HG03108 (cell line): Measurements from ENCODE around the gene CC2D1B.

Experiments
- ATAC-seq: cut with Tn5 transposase; IDR thresholded peaks from one replicate; pipeline ENCODE4 v1.9.1; 2021; ENCODE audit warnings: moderate library complexity; ENCODE audit not compliant: unreplicated experiment

The CC2D1B gene

DNA sequence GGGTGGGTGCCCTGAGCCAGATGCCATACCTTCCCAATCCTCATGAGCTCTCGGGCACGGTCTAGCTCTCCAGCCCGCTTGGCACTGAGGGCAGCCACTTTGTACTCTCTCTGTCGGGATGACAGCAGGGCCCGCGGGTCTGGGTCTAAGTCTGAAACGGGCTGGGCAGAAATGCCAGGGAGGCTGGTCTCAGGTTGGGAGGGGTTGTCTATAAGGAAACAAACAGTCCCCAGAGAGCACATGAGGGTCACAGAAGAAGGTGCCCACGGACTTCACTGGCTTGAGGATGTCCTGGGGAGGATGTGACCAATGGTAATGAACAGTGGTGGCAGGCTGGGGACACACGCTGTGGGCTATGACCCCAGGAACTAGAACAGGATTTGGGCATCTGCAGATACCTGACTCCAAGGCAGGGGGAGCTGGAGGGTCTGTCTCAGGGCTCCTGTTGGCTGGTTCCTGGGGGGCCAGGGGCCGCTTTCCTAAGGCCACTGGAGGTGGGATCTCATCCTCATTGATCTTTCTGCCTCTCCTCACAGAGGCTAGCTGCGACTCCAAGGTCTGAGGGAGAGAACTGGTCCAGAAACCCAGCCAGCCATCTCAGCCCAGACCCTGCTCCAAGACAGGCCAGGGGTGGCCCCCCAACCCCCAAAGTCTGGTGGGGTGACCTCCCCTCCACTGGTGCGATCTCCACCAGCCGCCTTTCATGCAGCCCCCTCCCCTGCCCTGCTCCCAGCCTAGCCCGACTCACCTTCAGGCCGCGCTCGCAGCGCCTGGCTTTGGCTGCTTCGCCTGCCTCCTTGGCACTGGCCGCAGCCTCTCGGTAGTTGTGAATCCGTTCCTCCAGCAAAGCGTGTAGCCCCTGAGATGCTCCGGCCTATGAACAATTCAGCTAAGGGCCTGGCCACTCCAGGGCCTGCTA, 6.1 kb downstream of the CC2D1B start:
- no peak for ATAC-seq

DNA sequence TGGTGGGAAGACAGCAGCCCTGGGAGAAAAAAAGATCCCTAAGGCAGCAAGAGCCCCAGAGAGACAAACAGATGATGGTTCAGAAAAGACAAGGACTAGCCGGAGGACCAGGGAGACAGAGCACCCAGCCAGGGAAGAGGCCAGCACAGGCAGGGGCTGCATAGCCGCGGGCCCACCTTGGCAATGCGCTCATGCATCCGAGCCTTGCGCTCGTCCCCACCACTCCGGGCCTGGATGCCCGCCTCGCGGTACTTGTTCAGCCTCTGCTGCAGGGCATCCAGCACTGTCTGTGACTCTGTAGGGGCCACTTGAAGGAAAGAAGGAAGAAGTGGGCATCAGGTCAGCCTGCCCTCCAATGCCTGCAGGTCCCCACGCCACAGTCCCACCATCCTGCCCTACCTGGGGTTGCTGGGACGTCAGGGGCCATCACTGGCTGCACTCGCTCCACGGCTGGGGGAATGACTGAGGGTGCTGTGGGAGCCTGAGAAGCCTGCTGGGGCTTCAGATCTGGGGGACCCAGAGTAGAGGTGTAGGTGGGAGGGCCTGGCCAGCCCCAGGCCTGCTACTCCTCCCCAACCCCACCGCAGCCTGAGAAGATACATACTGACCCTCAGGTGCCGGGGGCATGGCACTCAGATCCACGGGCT, 7.0 kb downstream of the CC2D1B start:
- no peak for ATAC-seq

DNA sequence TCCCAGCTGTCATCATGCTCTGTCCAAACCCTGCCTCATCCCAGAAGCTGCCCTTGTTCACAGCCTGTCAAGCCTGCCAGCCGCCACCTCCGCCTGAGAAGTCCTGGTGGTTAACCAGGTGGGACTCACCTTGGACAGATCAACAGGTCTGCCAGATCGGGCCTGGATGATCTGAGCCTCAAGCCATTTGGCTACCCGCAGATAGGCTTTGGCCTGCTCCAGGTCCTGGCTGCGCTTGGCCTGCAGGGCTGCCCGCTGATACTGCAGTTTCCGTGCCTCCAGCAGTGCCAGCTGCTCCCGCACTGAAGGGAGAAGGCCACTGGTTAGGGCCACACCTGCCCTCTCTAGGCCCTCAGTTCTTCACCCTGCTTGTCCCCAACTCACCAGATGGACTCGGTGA, 8.6 kb downstream of the CC2D1B start:
- ATAC-seq, result no peak

DNA sequence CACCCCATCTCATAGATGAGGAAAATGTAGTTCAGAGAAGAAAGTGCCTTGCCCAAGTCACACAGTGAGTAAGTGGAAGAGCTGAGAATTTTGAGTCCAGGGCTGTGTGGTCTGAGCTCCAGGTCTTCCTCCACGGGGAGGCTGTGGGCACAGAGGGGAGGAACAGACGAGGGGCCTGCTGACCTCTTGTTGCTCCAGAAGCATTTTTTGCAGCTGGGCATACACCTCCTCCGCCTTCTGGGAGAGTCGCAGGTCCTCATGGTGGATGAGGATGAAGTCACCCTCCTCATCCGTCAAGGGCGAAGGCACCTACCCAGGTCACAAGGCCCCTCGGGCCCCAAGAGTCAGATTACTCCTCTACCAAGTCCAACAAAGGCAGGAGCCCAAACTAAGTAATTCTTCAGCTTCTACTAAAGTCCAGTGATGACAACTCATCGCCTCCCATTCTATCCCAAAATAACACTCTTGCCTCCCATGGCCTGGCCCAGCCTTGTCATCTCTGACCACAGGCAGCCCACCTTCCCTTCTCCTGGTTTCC, 9.1 kb downstream of the CC2D1B start:
- ATAC-seq, result no peak

DNA sequence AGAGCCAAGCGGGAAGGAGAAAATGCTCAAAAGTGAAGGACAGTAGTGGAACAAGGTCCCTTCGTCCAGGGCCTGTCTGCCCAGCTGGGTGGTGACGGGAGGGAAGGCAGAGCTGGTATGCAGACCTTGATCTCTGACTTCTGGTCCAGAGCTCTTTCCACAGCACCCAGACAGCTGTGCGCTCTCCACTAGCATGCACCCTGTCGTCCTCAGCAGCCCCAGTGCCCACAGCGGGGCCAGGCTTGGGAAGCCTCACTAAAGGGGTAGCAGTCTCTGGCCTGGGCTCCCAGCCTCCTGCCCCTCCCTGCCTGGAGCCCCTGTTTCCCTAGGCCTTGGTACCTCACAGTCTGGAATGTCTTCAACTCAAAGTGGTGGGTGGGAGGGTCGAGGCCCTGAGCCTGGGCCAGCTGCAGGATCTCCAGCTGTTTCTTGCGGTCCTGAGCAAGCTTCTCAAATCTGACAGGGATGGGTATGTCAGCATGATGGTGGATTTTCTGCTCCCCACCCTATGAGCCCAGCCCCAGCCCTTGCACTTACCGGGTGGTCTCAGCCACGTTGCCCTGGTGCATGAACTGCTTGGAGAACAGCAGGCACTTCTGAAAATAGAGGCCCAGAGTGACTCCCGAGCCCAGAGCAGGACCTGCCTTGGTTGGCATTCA, 10.0 kb downstream of the CC2D1B start:
- no peak for ATAC-seq

DNA sequence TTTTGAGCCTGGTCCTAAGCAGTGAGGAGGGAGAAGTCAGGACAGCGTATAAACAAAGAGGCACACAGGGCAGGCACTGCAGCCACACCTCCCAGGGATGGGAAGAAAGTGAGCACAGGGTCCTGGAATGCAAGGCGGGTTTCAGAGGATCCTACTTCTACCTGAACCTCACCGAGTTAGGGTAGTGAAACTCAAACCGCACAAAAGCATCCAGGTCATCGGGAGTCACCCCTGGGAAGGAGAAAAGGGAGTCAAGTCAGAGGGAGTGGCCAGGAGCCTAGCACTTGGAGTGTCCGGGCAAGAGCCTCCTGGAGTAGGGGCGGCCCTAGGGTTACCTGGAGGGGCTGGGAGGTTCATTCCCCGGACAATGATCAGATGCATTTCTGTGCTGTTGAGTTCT, 10.6 kb downstream of the CC2D1B start:
- no peak for ATAC-seq

DNA sequence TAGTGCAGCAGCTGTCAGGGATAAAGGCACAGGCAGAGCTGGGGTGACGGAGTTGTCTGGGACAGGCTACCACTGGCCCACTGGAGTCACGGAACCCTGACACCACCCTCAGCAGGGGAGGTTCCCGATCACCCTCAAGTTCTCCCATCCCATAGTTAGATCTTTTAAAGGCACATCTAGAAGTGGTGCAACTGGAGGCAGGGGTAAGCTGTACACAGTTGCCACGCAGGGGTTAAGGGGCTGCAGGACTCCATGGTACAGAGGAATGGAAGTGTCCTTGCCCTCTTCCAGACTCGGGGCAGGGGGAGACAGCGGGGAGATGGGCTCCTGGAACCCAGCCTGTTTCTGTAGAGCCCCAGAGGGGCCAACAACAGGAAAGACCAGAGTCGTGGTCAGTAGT, 13.3 kb downstream of the CC2D1B start:
- no peak for ATAC-seq

DNA sequence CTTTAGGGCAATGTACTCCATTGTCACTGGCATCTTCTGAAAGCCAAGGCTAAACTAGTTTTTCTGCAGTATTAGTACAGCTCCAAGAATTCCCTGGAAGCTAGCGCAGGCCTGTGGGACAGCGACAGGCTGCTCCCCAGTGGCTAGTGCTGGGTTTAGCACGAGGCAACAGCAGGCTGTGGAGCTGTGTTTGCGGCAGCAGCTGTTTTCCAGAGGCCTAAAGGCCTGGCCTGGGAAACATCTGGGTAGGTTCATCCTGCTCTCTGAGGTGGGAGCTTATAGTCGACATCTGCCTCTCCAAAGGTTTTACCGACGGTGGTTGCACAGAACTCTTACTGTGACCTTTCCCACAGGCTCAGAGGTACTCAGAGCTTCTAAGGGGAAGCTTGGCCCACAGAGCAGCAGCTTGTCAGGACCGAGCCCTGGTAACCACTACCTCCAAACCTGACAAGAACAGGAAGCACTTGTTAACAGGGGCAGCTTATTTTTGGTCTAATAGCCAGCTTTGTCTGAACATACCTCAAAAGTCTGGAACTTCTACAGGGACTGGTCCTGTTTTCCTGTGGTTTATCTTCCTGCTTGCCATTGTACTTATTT, 17.2 kb downstream of the CC2D1B start:
- no peak for ATAC-seq

DNA sequence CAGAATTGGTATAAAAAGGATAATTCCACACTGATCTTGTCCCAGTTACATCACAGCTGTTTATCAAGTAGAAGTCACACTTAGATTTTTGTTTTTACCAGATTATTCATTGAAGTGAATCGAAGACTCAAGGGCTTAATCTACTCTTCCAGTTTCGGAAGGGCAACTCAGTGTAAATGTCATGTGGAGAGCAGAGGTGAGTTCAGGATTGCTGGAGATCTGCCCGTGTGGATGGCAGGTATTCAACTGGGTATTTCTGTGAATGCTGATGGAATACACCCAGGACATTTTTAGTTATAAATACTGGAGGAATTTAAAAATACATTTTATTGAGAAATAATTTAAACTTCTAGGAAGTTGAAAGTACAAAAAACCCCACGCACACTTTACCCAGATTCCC, 19.4 kb downstream of the CC2D1B start:
- no peak for ATAC-seq

DNA sequence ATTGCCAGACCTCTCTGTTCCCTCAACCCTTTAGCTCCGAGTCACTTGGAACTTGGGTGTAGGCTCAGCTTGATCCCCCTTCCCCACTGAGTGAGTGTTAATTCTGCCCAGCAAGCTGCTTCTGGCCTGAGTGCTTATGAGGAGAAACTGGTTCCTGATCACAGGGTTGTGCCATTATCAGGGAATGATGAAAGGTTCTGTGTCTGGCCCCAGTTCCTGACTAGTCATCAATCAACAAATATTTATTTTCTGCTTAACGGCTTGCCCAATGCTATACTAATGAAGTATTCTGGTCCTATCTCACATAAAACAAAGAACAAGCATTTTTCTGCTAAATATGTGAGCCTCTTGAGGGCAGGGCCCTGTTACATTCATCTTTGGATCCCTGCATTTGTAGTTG, 20.8 kb downstream of the CC2D1B start:
- no peak for ATAC-seq

DNA sequence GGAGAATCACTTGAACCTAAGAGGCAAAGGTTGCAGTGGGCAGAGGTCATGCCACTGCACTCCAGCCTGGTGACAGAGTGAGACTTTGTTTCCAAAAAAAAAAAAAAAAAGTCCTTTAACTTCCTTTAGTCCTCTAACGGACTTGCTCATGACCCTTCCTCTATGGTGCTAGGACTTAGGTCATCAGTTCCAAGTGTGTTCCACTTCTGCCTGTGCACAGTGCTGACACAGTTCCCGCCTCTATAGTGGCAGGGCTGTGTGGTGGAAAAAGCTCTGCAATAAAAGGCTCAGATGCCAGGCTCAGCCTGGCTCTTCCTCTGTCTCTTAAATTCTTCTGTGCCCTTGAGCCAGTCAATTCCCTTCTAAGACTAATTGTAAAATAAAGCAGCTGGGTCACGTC, 22.0 kb downstream of the CC2D1B start:
- ATAC-seq, result no peak

DNA sequence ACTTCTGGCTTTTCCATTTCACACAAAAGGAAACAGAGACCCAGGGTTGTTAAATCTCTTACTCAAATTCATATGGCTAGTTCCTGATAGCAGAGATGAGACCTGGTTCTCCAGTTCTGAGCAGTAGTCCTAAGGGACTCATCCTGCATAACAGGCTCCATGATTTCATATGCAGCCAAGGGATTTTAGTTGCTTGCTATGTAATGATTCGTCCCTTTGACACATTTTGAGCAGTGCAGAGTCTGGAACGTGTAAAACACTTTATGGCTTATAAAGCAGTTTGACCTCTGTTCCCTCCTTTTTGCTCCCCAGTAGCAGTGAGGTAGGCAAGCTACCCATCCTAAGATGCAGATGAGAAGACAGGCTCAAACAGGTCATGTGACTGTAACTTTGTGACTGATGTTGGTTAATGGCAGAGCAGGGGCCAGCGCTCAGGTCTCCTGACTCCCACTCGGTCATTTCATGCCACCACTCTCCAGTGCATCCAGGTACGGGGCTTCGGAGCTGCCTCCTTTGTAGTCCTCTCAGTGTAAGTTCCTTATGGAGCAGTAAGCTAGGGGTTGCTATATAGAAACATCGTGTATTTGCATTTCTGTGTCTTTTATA, 24.2 kb downstream of the CC2D1B start:
- ATAC-seq, result no peak

DNA sequence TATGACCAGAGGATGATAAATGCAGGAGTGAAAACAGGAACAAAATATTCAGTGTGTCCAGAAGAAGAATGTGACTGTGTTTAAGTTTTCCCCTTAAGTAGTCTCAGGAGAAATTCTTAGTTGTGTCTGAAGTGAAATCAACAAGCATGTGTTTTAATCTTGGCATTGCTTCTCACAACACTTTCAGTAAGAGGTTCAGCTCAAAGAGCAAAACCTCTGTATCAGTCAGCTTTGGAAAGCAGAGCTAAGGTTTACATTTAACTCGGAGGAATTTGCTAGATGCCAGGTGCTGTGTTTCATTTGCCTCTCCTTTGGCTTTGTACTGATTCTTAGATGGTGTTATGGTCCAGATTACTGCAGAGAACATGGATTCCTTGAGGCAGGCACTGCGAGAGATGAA, 28.6 kb downstream of the CC2D1B start:
- no peak for ATAC-seq

DNA sequence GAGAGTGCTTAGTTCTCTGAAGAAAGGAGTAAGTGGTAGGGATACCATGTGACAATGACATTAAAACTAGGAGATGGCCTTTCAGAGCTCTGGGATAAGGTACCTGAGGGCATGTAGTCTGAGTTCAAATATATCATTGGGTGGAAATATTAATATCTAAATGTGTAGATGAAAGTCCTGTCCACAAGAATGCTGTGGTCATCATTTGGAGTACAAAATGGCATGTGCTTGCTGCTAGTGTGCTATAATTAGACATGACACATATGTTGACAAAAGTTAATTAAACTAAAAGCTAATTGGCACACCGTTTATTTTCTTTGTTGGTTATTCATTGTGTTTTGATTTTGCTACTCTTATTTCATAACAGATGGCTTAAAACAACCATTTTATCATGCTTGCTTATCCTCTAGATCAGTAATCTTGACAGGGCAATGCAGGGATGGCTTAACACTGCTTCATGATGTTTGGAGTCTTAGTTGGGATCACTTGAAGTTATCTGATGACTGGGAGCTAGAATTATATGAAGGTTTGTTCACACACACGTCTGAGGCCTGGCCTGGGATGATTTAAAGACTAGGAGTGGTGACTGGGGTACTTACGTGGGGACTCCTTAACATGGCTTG, 31.0 kb downstream of the CC2D1B start:
- ATAC-seq, result no peak

DNA sequence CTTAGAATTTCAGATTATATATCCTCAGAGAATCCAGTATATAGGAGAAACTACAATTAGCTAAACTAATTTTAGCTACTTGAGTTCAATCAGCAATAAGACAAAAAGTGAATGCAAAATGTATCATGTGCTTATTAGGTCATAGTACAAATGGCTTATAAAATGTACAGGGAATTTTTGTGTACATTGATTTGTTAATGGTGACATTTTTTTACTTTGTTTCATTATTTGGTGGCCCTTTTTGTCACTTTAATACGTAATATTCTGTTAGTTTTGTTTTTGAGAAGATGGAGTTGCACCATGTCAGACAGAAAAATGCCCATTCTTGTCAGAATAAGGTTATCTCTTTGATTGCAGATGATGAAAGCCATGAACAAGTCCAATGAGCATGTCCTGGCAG, 33.6 kb downstream of the CC2D1B start:
- no peak for ATAC-seq

DNA sequence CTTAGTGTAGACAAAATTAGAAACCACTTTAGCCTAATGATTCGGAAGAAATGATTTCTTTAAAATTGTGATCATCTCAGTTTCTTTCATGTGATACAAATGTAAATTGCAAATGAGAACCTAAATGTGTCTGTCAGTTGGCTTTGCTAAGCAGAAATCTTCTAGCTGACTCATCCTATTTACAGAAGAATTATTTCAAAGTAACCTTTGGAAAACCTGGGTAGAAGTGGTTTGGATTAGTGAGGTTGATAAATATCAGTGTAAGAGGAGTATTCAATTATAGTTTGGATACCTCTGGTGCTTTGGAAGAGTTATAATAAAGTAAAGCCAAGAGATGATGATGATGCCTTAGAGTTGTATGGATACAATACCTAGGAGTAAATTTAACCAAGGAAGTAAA, 37.4 kb downstream of the CC2D1B start:
- no peak for ATAC-seq

DNA sequence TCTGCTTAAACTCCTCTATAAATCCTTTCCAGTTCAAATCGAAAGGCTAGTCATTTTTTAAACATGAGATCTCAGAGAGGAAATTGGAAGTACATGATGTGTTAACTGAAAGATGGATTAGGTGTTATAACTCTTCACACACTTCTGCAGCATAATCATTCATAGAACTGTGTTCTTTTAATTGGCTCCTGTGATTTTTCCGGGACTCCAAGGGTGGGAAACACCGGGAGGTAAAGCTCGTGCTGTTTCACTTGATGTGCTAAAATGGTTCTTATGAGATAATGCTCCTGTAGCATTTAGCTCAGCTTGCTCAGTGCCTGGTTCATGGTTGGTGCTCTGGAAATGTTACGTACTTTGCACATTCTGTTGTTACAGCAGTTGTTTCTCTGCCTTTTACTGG, 40.2 kb downstream of the CC2D1B start:
- no peak for ATAC-seq

DNA sequence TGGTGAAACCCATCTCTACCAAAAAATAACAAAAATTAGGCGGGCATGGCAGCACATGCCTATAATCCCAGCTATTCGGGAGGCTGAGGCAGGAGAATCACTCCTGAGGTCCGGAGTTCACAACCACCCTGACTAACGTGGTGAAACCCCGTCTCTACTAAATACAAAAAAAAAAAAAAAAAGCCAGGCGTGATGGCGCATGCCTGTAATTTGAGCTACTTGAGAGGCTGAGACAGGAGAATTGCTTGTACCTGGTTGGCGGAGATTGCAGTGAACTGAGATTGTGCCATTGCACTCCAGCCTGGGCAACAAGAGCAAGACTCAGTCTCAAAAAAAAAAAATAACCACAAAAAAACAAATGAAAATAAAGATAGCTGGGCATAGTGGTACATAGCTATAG, 42.3 kb downstream of the CC2D1B start:
- ATAC-seq, result no peak

DNA sequence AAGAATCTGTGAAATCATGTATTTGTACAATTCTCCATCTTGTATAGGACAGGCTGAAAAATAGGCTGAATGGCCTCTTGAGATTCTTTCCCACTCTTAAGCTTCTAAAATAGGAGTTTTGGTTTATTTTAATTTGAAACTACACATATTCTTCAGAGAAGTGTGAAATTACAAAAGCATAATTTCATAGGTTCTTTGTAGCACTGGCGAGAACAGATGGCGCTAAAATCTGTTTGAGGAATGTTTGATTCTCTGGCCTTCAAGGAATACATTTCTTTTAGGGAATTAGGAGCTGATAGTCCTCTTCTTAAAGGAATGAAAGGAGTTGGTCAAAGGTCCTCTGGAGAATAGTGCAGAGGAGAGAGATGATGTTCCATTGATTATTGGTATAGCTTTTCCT, 44.9 kb downstream of the CC2D1B start:
- no peak for ATAC-seq

DNA sequence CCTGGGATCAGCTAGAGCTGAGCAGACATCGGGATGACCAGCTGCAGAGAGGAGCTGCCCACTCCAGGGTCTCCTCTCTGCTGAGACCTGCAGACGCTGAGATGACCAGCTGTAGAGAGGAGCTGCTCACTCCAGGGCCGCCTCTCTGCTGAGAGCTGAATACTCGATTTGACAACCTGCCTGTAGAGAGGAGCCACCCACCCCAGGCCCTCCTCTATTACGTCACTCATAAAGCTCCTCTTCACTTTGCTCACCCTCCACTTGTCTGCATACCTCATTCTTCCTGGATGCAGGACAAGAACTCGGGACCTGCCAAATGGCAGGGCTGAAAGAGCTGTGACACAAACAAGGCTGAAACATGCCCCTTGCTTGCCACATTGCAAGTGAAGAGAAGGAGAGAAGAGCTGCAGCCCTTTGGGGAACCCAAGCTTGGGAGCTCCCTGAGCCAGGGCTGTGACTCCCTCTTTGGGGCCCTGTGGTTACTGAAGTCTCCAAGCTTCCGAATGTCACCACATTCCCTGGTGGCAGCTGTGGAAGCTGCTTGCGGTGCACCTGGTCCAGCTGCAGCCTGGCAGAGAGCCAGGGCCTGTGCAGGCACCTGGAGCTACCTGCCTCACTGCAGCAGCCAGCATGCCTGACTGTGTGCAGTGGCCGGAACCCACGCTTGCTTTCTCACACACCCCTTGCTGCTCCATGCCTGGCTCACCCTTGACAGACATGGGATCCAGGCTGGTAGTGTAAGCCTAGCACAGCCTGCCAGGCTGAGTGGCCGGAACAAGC, 59.6 kb downstream of the CC2D1B start:
- ATAC-seq, result no peak
